HTR-8/SVneo (cell line): ENCODE results near the gene RBM14.
"Not testable (repeated sequence)": the region's sequence is repeated elsewhere in the genome, so short reads cannot be mapped to it uniquely, and the experiment has no call there.

Experiments used
- DNase-seq: peaks from one replicate; pipeline ENCODE4 v3.0.0; 2011; ENCODE audit warnings: low spot score, mixed read lengths; ENCODE audit not compliant: insufficient read length
- FAIRE-seq: peaks from 2 replicates; lab custom pipeline; 2011; peaks lifted over from hg19 to GRCh38; lab: Jason Lieb, UNC

The RBM14 gene

GRCh38 chr11:66593650-66594049, 22.8 kb upstream of the RBM14 start:
- no peak for FAIRE-seq
- DNase-seq = no peak

DNA sequence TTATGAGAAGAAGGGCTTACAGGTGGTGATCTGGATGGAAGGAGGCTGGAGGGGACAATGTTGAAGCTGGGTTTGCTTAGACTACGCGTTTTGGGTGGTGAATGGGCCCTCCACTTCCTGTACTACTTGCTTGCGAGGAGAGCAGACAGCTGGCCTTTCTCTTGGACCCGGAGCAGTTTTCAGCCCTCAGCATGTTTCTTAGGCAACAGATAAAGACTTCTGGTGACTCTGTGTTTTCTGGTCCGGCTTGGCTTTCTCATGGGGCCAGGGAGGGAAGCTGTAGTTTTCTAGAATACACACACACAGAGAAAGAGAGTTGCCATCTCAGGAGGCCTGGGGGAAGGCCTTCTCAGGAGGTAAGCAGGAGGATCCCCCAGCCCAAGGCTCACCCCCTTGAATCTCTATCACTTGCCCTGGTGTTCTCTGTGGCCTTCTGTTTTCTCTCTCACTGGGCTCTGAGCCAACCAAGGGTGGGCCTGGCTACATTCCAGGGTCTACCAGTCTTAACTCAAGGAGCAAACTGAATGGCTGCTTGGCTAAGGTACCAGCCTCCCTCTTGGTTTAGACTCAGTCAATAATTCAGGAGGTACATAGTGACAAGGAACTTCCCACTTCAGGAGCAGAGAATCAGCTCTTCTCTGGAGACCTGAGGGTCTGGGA, 21.1 kb upstream of the RBM14 start:
- DNase-seq = no peak
- FAIRE-seq = no peak

DNA sequence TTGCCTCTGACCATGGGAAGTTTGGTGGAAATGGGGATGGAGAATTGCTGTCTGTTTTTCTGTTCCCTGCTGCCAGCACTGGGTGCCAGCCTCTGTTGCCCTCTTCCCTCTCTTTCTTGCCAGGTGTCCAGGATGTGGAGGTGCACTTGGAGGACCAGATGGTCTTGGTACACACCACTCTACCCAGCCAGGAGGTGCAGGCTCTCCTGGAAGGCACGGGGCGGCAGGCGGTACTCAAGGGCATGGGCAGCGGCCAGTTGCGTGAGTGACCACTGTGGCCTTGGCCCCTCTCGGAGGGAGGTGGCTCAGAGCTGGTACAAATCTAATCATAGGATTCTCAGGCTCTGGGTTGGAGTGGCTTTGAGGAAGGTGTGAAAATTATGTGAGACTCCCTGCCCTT, 17.4 kb upstream of the RBM14 start:
- DNase-seq (no peak), FAIRE-seq (no peak)

DNA sequence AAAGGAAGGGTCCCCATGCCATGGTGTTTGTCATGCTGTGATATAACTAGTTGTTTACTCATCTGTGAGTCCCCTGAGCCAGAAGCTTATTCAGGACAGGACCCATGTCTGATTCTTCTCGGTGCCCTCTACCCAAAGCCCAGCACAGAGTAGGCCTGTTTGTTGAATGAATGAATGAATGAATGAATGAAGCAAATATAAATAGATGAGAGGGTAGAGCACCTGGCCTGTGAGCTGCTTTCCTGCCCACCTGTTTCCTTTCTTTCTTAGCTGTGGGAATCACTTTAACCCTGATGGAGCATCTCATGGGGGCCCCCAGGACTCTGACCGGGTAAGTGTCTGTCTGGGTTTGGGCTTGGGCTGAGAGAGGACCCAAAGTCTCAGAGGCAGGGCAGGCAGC, 16.2 kb upstream of the RBM14 start:
- no peak for DNase-seq
- no peak for FAIRE-seq

DNA sequence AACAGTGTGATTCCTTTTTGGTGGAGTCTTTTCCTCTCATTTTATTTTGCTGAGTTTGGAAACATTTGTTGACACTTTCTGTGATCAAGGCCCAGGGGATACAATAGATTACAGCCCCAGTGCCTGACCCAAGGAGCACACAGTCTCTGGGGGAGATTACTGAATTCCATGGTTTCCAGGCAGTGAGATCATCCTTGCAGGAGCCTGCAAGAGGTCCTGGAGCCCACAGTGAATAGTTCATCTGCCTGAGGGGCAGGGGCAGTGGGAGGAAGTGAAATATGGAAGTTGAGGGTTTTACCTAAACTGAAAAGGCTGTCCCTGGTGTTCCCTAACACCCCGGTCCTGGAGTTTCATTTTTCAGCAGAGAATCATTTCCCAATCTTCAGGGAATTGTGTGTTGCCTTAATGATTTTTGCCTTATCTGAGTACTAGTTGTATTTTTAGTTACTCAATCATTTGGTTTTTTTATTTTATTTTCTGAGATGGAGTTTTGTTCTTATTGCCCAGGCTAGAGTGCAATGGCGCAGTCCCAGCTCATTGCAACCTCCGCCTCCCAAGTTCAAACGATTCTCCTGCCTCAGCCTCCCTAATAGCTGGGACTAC, 15.7 kb upstream of the RBM14 start:
- DNase-seq (no peak), FAIRE-seq (no peak)

GRCh38 chr11:66603072-66603471, 13.4 kb upstream of the RBM14 start:
- DNase-seq (no peak), FAIRE-seq (no peak)

- DNase-seq (no peak), FAIRE-seq (no peak)
Observed at GRCh38 chr11:66604155-66604554, 12.3 kb upstream of the RBM14 start.

- not testable (repeated sequence) for DNase-seq, FAIRE-seq
Observed at GRCh38 chr11:66606608-66607007, 9.8 kb upstream of the RBM14 start.

- FAIRE-seq (no peak), DNase-seq (no peak)
Observed at GRCh38 chr11:66607126-66607834, 9.2 kb upstream of the RBM14 start.

- FAIRE-seq = no peak
- no peak for DNase-seq
Observed at GRCh38 chr11:66609721-66610617, 6.5 kb upstream of the RBM14 start.

DNA sequence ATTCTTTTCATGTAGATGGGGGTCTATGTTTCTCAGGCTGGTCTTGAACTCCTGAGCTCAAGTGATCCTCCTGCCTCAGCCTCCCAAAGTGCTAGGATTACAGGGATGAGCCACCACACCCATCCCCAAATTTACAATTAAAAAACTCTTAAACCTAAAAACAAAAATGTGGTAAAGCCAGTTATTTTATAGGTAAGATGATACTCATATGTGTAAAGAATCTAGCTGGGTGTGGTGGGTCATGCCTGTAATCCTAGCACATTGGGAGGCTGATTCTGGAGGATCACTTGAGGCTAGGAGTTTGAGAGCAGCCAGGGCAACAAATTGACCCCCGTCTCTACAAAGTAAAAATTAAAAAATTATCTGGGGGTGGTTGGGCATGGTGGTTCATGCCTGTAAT, 4.0 kb upstream of the RBM14 start:
- DNase-seq (no peak), FAIRE-seq (no peak)

DNA sequence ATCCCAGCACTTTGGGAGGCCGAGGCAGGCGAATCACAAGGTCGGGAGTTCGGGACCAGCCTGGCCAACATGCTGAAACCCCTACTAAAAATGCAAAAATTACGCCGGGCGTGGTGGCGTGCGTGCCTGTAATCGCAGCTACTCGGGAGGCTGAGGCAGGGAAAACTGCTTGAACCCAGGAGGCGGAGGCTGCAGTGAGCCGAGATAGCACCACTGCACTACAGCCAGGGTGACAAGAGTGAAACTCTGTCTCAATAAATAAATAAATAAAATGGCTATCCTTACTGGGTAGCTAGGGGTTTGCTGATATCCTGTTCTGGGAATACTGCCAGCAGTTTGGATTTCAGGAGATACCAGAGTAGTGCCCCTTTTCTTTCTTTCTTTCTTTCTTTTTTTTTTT, 2.4 kb upstream of the RBM14 start:
- DNase-seq (no peak), FAIRE-seq (no peak)

- no peak for DNase-seq
- FAIRE-seq = no peak
Observed at GRCh38 chr11:66617155-66617834, 865 bp downstream of the RBM14 start.

GRCh38 chr11:66619080-66619554, 2.7 kb downstream of the RBM14 start:
- FAIRE-seq (no peak), DNase-seq (no peak)

- FAIRE-seq (no peak), DNase-seq (no peak)
Observed at GRCh38 chr11:66624450-66624849, 8.0 kb downstream of the RBM14 start.

GRCh38 chr11:66625041-66625751, 8.8 kb downstream of the RBM14 start:
- no peak for DNase-seq
- FAIRE-seq = no peak

DNA sequence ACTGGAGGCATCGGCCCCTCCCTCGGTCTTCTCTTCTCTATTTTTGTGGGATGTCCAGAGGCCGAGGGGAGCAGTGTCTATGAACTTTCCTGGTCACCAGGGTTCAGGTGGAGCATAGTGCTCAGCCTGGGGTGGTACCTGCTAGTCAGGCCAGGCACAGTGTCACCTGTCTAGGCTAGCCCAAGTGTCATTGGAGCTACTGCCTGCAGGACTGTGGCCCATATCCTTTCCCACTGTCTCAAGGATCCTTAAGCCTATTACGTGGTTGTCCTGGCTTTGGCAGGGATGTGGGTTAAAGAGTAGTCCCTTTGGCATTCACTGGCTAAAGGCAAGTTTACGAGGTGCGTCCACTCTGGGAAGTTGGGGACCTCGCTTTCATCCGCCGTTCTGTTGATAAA, 9.3 kb downstream of the RBM14 start:
- DNase-seq = no peak
- no peak for FAIRE-seq

DNA sequence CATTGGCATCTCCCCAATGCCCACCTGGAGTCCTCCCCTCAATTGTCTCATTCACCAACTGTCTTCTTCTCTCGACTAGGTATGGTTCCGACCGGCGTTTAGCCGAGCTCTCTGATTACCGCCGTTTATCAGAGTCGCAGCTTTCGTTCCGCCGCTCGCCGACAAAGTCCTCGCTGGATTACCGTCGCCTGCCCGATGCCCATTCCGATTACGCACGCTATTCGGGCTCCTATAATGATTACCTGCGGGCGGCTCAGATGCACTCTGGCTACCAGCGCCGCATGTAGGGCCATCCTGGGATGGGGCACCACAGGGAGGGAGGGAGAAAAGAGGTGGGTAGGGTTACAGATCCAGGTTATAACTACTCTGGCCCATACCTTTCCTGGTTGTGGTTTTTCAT, 10.0 kb downstream of the RBM14 start:
- DNase-seq = no peak
- FAIRE-seq = no peak

- FAIRE-seq (no peak), DNase-seq (no peak)
Observed at GRCh38 chr11:66626926-66627325, 10.5 kb downstream of the RBM14 start.
